NCI-H510A treated with DMSO at 0.1 percent for 48 hours (cell line): Measurements from ENCODE around the gene SEMA6B.
A peak's percentile ranks its signal among the peaks of the same experiment; 100 is the strongest.
"Not testable (repeated sequence)": the region's sequence is repeated elsewhere in the genome, so short reads cannot be mapped to it uniquely, and the experiment has no call there.

Experiments
- DNase-seq: peaks from one replicate; lab custom pipeline; 2025; lab: John Stamatoyannopoulos, UW

Gene SEMA6B

DNA sequence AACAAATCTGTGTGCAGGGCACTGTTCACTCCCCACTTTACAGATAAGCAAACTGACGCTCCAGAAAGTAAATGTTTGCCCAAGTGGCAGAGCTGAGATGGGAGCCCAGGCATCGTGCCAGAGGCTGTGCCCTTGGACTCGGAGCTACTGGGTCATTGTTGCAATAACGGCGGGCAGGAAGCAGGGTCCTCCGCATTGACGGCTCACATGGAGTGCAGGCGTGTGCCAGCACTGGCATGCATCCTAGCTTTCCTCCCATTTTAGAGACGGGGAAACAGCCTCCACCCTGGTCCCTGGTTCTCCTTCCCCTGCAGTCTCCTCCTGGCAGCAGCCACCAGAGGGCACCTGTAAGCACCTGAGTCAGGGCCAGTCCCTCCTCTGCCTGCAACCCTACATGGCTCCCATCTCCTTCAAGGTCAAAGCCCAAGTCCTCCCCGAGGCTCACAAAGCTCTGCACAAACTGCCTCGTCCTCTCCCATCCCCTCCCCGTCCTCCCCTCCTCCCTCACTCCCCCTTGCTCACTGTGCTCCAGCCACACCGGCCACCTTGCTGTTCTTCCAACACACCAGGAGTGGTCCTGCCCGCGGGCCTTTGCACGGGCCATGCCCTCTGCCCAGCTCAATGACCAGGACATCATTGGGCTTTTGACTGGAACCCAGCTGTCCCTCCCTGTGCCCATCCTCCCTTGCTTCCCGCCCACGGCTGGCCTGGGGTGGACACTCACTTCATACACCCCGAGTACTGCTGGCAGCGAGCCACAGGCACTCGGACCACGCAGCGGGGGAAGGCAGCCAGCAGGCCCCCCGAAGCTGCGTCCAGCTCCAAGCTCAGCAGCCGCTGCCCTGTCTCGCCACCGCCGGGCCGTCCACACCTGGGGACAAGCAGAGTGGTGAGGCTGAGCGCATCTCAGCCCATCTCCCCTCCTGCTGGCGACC lies 11.9 kb downstream of the SEMA6B start:
- DNase-seq, result no peak

DNA sequence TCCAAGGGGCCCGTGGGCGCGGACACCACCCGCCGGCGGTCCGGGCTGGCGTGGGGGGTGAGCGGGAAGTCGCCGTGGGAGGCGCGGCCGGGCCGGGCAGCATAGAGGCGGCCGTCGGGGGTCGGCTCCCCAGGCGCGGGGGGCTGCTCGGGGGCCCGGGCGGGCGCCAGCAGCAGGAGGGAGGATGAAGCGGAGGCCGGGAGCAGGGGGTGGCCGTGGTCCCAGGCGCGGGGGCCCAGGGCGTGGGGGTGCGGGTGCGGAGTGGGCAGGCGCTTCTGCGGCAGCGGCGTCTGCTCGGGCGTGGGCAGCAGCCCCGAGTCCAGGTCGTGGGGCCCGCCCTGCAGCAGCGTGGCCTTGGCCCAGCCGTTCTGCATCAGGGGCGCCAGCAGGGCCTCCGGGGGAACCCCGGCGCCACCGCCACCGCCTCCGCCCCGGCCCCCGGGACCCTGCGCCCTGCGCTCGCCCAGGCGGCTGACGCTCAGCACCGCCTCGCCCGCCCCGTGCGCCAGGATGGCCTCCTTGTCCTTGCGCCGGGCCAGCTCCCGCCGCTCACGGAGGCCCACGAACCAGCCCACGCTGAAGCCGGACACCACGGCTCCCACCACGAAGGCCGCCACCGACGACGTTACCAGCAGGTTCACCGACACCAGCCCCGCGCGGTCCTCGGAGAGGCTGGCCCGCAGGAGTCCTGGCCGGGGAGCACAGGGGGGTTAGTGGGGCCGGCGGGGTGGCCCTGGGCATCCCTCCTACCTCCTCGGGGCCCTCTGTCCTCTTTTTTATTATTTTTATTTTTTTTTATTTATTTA lies 15.4 kb downstream of the SEMA6B start:
- no peak for DNase-seq

DNA sequence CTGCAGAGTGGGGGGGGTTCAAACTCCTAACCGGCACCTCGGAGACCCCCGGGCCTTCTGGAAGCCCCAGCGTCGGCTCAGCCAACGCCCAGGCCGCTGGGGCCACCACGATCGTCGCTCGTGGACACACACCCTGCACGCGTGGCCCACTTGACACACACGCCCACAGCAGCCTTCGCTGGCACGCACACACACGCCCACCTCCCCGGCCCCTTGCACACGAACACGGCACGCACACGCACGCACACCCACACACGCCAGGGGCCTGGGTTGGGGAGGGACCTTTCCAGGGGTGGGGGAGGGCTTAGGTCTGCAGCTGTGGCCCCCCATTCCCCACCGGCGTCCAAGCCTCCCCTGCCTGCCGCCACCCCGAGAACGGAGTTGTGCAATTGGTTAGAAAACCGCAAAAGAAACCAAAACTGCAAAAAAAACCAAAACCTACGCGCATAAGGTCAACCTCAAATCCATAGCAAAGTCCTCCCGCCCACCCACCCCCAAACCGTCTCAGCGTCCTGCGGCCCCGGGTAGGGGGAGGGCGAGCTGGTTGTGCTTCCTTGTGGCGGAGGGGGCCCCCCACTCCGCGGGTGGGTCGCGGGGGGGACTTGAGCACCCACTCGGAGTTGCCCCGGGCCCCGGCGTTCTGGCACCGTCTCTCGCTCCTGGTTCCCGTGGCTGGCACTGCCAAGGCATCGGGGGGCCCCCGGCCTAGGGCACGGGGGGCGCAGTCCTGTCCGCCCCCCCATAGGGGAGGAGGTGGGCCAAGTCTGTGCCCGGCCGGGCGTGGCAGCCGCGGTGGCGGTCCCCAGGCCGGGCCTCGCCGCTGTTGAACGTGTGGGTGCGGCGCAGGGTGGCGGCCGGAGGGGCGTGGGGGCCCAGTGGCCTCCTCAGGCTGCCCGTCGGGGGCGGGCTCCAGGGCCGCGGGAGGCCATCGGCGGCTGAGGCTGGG lies 16.3 kb downstream of the SEMA6B start:
- no peak for DNase-seq

DNA sequence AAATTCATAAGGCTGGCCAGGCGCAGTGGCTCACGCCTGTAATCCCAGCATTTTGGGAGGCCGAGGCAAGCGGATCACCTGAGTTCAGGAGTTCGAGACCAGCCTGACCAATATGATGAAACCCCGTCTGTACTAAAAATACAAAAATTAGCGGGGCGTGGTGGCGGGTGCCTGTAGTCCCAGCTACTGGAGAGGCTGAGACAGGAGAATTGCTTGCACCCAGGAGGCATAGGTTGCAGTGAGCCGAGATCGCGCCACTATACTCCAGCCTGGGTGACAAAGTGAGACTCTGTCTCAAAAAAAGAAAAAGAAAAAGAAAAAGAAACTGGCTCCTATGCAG lies 17.7 kb downstream of the SEMA6B start:
- not testable (repeated sequence) for DNase-seq

DNA sequence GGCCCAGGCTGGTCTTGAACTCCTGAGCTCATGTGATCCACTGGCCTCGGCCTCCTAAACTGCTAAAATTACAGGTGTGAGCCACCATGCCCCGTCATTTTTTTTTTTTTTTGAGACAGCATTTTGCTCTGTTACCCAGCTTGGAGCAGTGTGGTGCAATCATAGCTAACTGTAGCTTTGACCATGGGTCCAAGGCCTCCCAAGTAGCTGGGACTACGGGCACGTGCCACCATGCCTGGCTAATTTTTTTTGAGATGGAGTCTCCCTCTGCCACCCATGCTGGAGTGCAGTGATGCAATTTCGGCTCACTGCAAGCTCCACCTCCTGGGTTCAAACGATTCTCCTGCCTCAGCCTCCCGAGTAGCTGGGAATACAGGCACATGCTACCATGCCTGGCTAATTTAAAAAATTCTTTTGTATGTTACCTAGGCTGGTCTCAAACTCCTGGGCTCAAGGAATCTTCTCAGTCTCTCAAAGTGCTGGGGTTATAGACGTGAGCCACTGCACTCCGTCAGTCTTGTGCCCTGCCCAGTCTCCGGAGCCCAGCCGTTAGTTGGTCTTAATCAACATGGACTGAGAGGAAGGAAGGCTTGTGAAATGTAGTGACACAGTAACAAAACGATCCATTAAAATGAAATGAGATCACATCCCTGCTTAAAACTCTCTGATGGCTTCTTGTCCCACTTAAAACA lies 18.2 kb downstream of the SEMA6B start:
- no peak for DNase-seq

DNA sequence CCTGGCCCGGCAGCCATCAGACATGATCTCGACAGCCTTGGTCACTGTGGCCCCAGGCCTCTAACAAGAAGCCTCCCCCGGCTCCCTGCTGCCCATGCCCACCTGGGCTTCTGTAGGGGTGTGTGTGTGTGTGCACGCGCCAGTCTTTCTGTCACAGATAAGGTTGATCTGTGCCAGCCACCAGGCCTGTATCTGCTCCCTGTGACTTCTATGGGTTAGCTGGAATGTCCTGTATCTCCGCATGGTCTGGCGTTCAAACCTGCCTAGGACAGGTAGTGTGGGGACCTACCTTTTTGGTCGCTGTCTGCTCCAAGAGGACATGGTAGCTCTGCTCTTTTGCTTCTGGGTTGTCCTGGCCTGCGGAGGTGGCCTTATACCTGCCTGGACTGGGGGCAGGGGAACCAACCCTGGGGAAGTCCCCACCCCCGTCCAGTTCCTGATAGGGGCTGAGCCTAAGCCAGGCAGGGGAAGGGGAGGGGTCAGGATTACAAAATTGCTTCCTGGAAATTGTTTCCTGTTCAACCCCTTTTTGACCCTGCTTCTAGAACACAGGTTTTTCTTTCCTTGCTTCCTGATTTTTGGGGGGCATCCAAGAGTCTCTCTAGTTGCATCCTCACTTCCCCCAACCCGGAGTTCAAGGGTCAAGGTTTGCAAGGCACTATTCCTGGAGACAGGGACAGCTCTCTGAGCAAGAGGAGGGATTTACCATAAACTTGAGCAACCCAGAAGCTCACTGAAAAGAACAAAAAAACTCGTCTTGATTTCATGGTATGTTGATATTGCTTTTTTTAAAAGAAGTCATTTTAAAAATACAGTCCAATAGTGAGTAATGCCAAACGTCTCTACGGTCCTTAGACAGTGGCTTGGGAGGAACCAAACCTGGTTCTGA lies 19.5 kb downstream of the SEMA6B start, which contains the start of gene LRG1:
LRG1 (minus strand) TSS at position 344 of the 889 bp plus-strand sequence; CDS start at position 321, 23 bp downstream.
- DNase-seq, result no peak

DNA sequence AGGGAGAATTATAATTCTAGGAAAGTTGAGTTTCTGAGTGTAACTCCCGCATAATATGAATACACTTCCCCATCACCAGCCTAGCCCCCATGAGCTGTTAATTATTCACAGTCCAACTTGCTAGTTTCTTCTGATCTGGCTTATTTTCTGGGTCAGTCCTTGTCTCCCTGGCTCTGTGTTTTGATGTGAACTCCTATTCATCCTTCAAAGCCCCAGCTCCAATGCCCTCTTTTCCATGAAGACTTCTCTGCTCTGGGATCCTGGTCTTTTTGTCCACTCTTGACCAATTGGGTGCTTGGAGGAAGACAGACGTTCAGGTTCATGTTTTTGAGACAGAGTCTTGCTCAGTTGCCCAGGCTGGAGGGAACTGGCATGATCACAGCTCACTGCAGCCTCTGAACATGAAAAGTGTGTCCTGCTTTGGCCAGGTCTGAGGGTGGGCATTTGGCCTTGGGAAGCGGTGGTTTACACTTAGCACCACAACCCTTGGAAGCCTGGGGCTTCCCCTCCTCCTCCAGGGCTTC lies 20.3 kb downstream of the SEMA6B start:
- no peak for DNase-seq

DNA sequence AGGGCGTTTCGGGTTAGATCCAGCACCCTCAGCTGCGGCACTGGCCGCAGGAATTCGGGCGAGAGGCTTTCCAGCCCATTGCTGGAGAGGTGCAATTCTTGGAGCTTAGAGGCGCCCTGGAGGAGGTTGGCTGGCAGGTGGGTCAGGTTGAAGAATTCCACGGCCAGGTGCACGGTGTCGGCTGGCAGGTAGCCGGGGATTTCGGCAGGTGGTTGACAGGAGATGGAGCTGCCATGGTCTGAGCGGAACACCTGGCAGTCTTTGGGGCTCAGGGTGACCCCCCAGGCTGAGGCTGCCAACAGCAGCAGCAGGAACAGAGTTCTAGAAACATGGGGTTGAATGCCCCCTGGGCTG lies 20.9 kb downstream of the SEMA6B start:
- DNase-seq, result peak; percentile 46

DNA sequence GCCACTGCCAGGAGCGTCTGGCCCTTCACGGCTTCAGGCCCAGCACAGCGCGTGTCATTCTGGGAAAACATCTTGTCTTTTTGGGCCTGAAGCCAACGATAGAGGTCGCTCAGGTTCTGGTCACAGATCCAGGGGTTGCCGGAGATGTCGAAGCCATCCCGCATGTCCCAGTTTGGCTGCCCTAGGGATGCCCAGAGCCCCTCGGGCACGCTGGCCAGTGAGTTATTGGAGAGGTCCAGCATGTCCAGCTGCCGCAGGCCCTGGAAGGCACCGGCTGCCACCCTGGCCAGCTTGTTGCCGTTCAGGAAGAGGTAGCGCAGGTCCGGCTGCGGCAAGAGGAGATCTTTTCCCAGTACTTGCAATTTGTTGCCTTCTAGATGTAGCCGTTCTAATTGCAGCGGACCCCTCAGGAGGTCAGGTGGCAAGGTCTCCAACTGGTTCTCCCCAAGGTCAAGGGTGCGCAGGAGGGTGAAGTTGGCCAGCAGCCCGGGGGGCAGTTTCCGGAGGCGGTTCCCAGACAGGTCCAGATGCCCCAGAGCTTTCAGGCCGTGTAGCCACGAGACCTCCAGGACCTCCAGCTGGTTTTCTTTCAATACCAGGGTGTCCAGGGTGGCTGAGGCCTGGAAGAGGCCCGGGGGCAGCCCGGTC lies 21.4 kb downstream of the SEMA6B start:
- DNase-seq, result no peak

DNA sequence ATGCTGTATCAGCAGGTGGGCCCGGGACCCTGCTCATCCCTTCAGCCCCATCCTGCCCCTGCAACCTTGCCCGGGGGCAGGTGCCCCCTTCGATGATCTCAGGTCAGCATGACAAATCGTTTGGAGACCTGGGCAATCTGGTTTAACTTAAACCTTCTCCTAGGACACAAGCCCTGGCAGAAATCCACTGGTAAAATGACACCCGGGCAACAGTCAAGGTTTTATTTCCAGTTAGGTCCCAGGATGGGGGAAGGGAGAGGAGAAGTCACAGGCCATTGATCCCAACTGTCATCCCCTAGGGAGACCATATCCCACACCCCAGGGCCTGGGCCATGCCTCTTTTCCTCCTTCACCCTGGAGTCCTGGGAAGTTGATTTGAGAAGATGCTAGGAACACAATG lies 22.7 kb downstream of the SEMA6B start:
- DNase-seq, result peak; percentile 9

DNA sequence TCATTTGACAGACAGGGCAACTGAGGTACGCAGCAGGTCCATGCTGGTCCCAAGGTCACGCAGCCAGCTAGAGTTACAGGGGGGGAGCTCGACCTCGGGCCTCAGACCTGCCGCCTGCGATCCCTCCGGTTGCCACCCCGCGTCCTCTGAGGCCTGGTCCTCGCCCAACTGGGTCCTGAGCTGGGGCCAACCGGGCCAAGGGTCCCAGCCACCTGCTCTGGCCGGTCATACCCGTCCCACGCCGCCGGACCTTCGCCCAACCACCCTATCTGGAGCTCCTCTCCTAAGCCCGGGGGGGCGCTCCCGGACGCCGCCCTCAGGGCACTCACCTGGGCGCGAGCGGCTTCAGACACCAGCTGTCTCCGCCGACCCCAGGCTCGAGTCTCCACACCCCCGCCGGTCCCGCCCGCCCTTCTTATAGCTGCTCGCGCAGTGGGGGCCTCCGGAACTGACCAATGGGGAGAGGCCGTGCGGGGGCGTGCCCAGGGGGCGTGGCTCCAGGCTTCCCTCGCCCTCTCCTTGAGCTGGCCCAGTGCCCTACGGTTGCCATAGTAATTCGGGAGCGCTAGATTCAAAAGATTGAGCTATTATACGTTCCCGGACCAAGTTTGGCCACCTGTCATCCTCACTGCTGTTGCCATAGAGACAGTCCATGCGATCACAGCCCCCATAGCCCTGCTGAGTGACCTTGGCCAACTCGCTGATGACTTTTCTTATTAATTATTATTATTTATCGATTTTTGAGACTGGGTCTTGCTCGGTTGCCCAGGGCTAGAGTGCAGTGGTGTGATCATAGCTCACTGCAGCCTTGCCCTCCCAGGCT lies 24.4 kb downstream of the SEMA6B start, which contains the start of gene PLIN5:
PLIN5 (minus strand) TSS at position 389 of the 823 bp plus-strand sequence. CDS start 1,150 bp downstream, outside the sequence.
- DNase-seq, result peak; percentile 82

DNA sequence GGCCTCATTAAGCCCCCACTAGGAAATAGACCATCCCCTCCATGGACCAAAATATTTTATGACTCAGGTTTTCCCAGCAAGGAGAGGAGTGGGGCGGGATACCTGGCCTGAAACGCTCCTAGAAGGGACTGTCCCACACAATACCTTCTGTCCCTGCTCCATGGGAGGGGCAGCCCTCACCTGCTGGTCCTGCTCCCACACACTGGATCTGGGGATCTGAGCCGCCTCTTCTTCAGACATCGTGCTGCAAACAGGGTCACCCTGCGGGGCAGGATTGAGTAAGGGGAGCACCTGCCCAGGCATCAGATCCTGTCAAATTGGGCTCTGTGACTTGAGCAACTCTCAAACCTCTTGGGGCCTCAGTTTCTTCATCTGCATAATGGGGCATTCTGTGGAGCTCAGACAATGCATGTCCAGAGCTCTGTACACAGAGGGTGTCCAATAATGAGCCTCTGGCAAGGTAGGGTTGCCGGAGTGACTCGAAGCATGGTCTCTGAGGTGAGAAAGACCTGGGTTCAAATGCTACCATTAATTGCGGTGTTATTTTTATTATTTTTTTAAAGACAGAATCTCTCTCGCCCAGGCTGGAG lies 25.6 kb downstream of the SEMA6B start:
- DNase-seq, result no peak

DNA sequence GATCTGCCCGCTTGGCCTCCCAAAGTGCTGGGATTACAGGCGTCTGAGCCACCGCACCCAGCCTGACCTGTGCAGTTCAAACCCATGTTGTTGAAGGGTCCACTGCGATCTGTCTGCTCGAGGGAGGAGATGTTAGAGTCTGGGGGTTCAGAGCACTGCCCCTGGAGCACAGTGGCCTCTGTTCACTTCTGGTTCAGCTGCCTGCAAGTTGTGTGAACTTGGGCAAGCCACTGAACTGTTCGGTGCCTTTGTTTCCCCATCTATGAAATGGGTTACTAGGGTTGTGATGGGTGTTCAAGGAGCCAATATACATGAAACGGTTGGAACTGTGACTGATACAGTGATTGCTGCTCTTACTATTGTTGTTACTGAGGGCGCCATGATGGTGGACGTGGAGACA lies 26.1 kb downstream of the SEMA6B start:
- no peak for DNase-seq

DNA sequence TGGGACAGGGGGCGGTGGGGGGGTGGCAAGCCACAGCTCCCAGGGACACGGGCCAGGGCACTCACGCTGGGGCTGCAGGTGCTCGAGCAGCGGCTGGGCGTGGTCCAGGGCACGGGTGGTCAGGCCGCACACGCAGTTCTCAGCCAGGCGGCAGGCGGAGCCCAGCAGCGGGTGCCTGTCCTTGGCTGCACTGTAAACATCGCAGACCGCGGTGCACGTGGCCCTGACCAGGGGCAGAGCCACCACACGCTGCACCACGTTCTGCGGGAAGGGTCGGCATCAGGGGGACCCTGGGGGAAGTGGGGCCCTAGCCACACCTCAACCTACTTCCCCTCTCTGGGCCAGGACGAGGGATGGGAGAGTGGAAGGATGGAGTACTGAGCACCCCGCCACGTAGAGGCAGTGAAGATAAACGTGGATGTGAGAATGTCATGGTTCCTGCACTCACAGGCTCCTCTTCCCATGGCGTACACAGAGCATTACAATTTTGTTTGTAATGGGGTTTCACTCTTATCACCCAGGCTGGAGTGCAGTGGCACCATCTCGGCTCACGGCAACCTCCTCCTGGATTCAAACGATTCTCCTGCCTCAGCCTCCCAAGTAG lies 27.8 kb downstream of the SEMA6B start:
- DNase-seq, result no peak

DNA sequence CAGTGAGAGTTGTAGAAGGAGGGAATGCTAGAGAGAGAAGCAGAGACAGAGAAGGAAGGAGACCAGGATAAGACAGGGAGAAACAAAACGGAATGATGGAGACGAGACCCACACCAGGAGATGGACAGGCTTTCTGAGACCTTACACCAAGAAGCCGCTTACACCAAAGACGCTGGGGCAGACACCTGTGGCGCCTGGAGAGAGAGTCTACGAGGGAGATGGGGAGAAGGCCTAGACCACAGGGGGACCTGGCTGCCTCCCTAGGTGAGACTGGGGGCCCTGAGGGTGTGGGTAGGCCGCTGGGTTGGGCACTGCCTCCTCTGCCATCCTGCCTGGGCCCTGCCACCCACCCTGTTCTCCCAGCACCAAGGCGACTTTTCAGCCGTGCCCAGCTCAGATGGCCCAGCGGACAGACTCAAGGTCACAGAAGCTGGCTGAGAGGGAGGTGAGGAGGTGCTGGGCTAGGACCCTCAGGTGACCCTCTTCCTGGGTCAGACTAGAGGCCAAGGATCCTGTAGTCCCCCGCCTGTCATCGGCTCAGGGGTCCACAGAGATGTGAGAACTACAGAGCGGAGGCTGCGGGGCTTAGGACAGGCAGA lies 29.5 kb downstream of the SEMA6B start:
- no peak for DNase-seq

DNA sequence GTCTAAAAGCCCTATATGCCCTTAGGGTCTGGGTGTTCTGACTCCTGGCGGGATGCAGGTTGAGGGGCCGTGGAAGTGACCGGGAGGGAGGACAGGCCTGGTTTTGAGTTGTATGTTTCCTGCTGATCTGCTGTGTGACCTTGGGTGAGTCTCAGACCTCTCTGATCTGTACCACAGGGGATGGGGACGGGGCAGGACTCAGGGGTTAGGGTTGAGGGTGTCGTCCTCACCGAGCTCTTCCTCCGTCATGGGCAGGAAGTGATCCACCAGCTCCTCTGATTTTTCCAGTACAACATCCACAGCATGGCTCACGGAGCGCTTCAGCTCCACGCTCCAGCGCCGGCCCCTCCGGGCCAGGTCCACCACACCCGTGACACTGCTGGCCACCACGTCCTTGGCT lies 30.6 kb downstream of the SEMA6B start:
- DNase-seq, result no peak

DNA sequence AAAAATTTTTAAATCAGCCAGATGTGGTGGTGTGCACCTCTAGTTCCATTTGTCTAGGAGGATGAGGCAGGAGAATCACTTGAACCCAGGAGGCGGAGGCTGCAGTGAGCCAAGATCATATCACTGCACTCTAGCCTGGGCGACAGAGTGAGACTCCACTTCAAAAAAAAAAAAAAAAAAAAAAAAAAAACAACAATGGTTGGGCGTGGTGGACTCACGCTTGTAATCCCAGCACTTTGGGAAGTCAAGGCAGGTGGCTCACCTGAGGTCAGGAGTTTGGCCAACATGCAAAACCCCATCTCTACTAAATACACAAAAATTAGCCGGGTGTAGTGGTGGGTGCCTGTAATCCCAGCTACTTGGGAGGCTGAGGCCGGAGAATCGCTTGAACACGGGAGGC lies 32.1 kb downstream of the SEMA6B start:
- not testable (repeated sequence) for DNase-seq
